Measurements from ENCODE around the gene ABCA2.

The ABCA2 gene

DNA sequence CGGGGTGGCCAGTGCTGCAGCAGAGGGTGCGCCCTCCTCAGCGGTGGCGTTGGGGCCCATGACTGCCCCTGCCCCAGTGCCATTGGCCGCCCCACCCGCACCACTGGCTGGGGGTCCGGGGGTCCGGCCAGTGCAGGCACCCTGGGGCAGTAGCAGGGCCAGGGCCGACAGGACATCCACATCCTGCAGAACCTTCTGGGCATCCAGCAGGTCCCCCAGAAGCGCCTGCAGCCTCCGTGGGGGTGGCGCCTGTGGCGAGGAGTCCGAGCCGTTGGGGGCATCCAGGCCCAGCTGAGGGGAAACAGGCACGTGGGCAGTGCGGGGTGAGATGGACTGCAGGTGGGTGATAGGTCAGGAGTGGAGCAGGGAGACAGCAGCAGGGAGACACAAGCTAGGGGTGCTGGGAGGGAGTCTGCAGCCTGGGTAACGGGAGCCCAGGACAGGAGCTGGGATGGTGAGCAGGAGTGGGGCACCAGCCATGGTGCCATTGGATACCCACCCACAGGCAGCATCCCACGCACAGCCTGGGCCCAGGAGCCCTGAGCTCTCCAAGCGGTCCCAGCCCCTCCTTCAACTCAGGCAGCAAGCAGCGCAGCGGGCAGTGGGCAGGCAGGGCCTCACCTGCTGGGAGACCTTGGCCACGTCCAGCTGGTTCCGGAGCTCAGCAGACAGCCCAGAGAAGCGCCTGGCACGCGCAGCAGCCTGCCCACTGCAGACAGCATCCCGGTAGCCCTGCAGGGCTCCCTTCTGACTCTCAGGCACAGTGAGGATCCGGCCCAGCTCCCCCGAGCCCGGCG is 7.1 kb downstream of the ABCA2 start:
- Mint-ChIP-seq H3K4me3 (no peak overlapping the region), H3K36me3 (ENCODE audit: low read depth) (peaks cover 5% of the 10 kb centered on the region), H3K4me1 (no peaks in the 10 kb centered on the region), H3K27ac (no peak overlapping the region), H3K27me3 (ENCODE audit: low read depth) (no peaks in the 10 kb centered on the region), H3K9me3 (no peaks in the 10 kb centered on the region)
- TF ChIP-seq, protein P1, sequence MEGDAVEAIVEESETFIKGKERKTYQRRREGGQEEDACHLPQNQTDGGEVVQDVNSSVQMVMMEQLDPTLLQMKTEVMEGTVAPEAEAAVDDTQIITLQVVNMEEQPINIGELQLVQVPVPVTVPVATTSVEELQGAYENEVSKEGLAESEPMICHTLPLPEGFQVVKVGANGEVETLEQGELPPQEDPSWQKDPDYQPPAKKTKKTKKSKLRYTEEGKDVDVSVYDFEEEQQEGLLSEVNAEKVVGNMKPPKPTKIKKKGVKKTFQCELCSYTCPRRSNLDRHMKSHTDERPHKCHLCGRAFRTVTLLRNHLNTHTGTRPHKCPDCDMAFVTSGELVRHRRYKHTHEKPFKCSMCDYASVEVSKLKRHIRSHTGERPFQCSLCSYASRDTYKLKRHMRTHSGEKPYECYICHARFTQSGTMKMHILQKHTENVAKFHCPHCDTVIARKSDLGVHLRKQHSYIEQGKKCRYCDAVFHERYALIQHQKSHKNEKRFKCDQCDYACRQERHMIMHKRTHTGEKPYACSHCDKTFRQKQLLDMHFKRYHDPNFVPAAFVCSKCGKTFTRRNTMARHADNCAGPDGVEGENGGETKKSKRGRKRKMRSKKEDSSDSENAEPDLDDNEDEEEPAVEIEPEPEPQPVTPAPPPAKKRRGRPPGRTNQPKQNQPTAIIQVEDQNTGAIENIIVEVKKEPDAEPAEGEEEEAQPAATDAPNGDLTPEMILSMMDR (IDR thresholded peaks at IDR 0.05; ENCODE audit: unreplicated experiment in 3 of 3) = no peak

DNA sequence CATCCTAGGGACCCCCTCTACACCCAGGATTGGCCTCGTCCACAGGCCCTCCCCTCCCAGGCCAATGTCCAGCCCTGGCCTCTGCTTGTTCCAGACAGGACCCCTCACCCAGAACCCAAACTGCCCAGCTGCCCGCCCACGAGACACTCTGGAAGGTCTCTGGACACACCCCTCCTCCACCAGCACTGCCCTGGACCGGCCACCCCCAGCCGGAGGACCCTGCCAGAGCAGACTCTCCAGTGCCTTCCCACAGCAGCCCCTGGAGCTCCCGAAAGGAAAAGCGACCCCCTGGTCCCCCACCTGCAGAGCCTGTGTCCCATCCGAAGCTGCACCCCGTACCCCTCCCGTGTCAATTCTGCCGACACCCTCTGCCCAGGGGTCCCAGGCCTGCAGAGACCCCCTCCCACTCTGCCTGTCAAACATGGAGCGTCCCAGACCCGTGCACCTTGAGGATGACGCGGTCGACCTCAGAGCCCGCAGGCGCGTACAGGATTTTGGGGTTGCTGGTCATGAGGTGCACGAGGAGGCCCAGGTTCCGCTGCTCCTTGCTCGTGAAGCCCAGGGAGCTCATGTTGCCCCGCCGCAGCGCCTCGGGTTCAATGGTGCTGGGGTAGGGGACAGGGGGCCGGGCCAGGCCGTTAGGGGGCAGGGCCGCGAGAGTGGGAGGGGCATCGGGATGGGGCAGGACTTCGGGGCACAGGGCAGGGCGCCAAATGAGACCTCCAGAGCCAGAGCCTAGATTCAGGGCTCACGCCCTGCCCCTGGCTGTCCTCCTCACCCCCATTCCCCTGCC is 8.0 kb downstream of the ABCA2 start:
- Mint-ChIP-seq H3K4me1 (no peaks in the 10 kb centered on the region), H3K27me3 (ENCODE audit: low read depth) (no peaks in the 10 kb centered on the region), H3K9me3 (no peaks in the 10 kb centered on the region), H3K27ac (no peak overlapping the region), H3K4me3 (no peak overlapping the region), H3K36me3 (ENCODE audit: low read depth) (peaks cover 8% of the 10 kb centered on the region)
- TF ChIP-seq, protein P1 (IDR thresholded peaks at IDR 0.05; ENCODE audit: unreplicated experiment in 3 of 3) = no peak

DNA sequence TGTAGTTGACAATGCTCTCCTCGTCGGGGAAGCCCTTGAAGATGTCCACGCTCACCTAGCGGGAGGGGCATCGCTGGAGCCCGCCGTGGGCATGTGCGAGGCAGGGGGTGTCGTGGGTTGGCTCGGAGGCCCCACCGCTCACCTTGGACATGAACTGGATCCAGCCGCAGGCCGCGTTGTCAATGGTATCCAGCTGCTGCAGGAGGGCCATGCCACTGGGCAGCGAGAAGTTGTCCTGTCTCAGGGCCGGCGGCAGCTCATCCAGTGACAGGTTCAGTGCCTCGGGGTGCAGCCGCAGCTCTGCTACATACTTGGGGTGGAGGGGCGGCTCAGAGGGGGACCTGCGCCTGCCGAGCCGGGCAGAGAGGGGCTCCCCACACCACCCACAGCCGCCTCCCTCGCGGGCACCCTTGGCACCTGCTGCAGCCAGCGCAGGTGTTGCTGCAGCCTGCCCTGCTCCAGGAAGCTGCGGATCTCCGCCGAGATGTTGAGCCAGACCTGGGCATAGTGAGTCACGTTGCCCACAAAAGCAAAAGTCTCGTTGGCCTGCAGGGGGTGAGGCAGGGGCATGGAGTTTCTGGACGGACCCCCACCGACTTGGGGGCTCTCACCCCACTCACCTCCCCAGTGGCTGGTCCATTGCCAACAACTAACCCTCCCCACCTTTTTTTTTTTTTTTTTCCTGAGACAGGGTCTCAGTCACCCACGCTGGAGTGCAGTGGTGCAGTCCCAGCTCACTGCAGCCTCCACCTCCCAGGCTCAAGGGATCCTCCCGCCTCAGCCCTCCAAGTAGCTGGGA is 9.1 kb downstream of the ABCA2 start:
- Mint-ChIP-seq H3K4me1 (no peaks in the 10 kb centered on the region), H3K4me3 (no peak overlapping the region), H3K27me3 (ENCODE audit: low read depth) (no peaks in the 10 kb centered on the region), H3K27ac (no peak overlapping the region), H3K36me3 (ENCODE audit: low read depth) (peaks cover 8% of the 10 kb centered on the region), H3K9me3 (no peaks in the 10 kb centered on the region)
- TF ChIP-seq, protein P1 (IDR thresholded peaks at IDR 0.05; ENCODE audit: unreplicated experiment in 3 of 3) = no peak

DNA sequence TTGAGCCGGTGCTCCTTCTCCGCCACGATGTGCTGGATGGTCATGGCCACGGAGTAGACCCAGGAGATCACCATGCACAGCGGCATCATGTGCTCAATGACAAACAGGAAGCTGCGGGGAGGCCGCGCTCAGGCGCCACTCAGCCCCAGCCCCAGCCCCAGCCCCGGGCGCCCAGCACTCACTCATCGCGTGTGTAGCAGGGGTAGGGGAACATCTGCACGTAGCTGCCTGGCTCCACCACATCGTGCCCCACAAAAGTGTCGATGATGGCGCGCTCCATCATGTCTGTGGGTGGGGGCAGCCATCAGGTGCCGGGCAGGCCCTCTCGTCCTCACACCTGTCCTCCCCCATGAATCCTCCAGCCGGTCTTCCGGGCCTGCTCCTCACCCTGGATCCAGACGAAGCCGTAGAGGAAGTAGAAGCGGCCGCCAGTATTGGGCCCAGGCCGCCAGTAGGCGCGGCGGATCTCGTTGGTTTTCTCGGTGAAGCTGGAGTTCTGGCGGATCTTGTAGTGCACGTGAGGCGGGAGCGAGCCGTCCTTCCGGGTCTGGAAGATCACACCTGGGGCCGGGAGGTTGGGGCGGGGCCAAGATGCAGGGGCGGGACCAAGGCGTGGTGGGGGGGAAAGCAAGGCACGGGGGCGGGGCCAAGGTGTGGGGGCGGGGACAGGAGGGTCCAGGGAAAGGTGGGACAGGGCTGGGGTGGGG is 10.1 kb downstream of the ABCA2 start:
- no peak overlapping the region for H3K27ac Mint-ChIP-seq
- no peak overlapping the region for H3K4me3 Mint-ChIP-seq
- TF ChIP-seq, protein P1 (IDR thresholded peaks at IDR 0.05; ENCODE audit: unreplicated experiment in 3 of 3) = no peak
- H3K27me3 Mint-ChIP-seq (ENCODE audit: low read depth) = no peaks in the 10 kb centered on the region
- no peaks in the 10 kb centered on the region for H3K4me1 Mint-ChIP-seq
- peaks cover 8% of the 10 kb centered on the region for H3K36me3 Mint-ChIP-seq (ENCODE audit: low read depth)
- H3K9me3 Mint-ChIP-seq = no peaks in the 10 kb centered on the region

DNA sequence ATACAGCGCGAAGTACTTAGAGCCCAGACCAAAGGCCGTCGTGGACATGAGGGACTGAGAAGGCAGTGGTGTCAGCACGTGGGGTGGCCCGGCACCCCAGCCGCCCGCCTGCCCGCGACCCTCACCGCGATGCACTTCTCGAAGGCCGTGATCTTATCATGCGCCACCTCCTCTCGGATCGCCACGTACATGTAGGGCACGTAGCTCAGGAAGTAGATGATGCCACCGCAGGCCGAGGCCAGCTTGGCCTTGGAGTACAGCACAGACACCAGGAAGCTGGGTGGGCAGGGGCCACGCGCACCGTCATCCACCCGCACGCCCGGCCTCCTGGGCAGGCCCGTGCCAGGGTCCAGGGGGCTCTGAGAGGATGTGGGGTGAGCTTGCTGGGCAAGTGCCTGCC is 11.0 kb downstream of the ABCA2 start:
- Mint-ChIP-seq H3K4me1 (no peaks in the 10 kb centered on the region), H3K9me3 (no peaks in the 10 kb centered on the region), H3K4me3 (no peak overlapping the region), H3K27ac (no peak overlapping the region), H3K27me3 (ENCODE audit: low read depth) (no peaks in the 10 kb centered on the region), H3K36me3 (ENCODE audit: low read depth) (peaks cover 8% of the 10 kb centered on the region)
- TF ChIP-seq, protein P1 (IDR thresholded peaks at IDR 0.05; ENCODE audit: unreplicated experiment in 3 of 3) = no peak

Measured in nephron (organoid).